ENCODE results near the gene COL24A1. TPM values are rescaled to one million over a fixed set of nuclear protein-coding genes. Genes with fewer than 3 reads are reported as not detected.
A peak's percentile ranks its signal among the peaks of the same experiment; 100 is the strongest.

COL24A1 gene
- total and polyA plus RNA-seq, 7 donors: 0.03 to 1.3 (median 0.13) TPM

GRCh38 chr1:85992791-85993190 lies 163.8 kb downstream of the COL24A1 start:
- no peak for TF ChIP-seq CTCF (IDR thresholded peaks at IDR 0.05)
- H3K9me3 ChIP-seq: no peaks in the 10 kb centered on the region
- DNase-seq: no peak
- WGBS, 3 donors: 17 to 18% (median 17%) methylated on average over 2 of the region's 2 CpGs
- no peak for ATAC-seq
- no peaks in the 10 kb centered on the region for H3K4me1 ChIP-seq
- intact Hi-C loops (cut with DNase I): no loop called here
- no peaks in the 10 kb centered on the region for H3K27me3 ChIP-seq (ENCODE audit: insufficient read depth in 3 of 3, low read length in 2 of 3)
- H3K36me3 ChIP-seq (ENCODE audit: insufficient read depth in 1 of 2, low read depth in 1 of 2): no peaks in the 10 kb centered on the region
- H3K4me3 ChIP-seq: peak overlapping the region; percentile 8
- no peak overlapping the region for H3K27ac ChIP-seq

- H3K27ac ChIP-seq: no peak overlapping the region
- intact Hi-C loops (cut with DNase I): no loop called here
- H3K4me1 ChIP-seq: no peaks in the 10 kb centered on the region
- no peaks in the 10 kb centered on the region for H3K27me3 ChIP-seq (ENCODE audit: insufficient read depth in 3 of 3, low read length in 2 of 3)
- no peak for TF ChIP-seq CTCF (IDR thresholded peaks at IDR 0.05)
- no peaks in the 10 kb centered on the region for H3K36me3 ChIP-seq (ENCODE audit: insufficient read depth in 1 of 2, low read depth in 1 of 2)
- no peaks in the 10 kb centered on the region for H3K9me3 ChIP-seq
- no peak overlapping the region for H3K4me3 ChIP-seq
- ATAC-seq (no peak), DNase-seq (no peak)
- WGBS, 3 donors: 80 to 90% (median 90%) methylated on average over 1 of the region's 1 CpG
Measured at GRCh38 chr1:85991261-85991660, 165.3 kb downstream of the COL24A1 start.

- intact Hi-C loops (cut with DNase I): no loop called here
- Histone ChIP-seq H3K9me3 (no peaks in the 10 kb centered on the region), H3K4me1 (no peaks in the 10 kb centered on the region), H3K27ac (no peak overlapping the region), H3K4me3 (no peak overlapping the region), H3K27me3 (ENCODE audit: insufficient read depth in 3 of 3, low read length in 2 of 3) (no peaks in the 10 kb centered on the region), H3K36me3 (ENCODE audit: insufficient read depth in 1 of 2, low read depth in 1 of 2) (no peaks in the 10 kb centered on the region)
- 73 to 88% (median 74%) methylated on average over 4 of the region's 4 CpGs for WGBS, 3 donors
- no peak for ATAC-seq
- no peak for DNase-seq
- TF ChIP-seq CTCF (IDR thresholded peaks at IDR 0.05): no peak
Measured at GRCh38 chr1:85984636-85985035, 171.9 kb downstream of the COL24A1 start.

GRCh38 chr1:85983316-85983715 lies 173.3 kb downstream of the COL24A1 start:
- 33 to 42% (median 33%) methylated on average over 1 of the region's 1 CpG for WGBS, 3 donors
- no peak for ATAC-seq
- intact Hi-C loops (cut with DNase I): no loop called here
- Histone ChIP-seq H3K9me3 (no peaks in the 10 kb centered on the region), H3K4me1 (no peaks in the 10 kb centered on the region), H3K36me3 (ENCODE audit: insufficient read depth in 1 of 2, low read depth in 1 of 2) (no peaks in the 10 kb centered on the region), H3K4me3 (no peak overlapping the region), H3K27ac (no peak overlapping the region), H3K27me3 (ENCODE audit: insufficient read depth in 3 of 3, low read length in 2 of 3) (no peaks in the 10 kb centered on the region)
- no peak for DNase-seq
- no peak for TF ChIP-seq CTCF (IDR thresholded peaks at IDR 0.05)

- no peak for ATAC-seq
- H3K36me3 ChIP-seq (ENCODE audit: insufficient read depth in 1 of 2, low read depth in 1 of 2): no peaks in the 10 kb centered on the region
- no peaks in the 10 kb centered on the region for H3K4me1 ChIP-seq
- H3K27me3 ChIP-seq (ENCODE audit: insufficient read depth in 3 of 3, low read length in 2 of 3): no peaks in the 10 kb centered on the region
- H3K9me3 ChIP-seq: no peaks in the 10 kb centered on the region
- no peak overlapping the region for H3K4me3 ChIP-seq
- 80 to 92% (median 85%) methylated on average over 4 of the region's 4 CpGs for WGBS, 3 donors
- DNase-seq: no peak
- TF ChIP-seq CTCF (IDR thresholded peaks at IDR 0.05): no peak
- intact Hi-C loops (cut with DNase I): no loop called here
- H3K27ac ChIP-seq: no peak overlapping the region
Measured at GRCh38 chr1:85976516-85977205, 179.9 kb downstream of the COL24A1 start.

Measured in psoas muscle (tissue), 8 donors.